Left ventricle myocardium inferior (tissue), 1 donor: ENCODE measurements around the gene PPM1D. TPM values are rescaled to one million over a fixed set of nuclear protein-coding genes. Genes with fewer than 3 reads are reported as not detected.

Experiments used
- DNase-seq: peaks from one replicate; pipeline ENCODE4 v3.0.0-alpha.2; 2020
- H3K27ac ChIP-seq: fragments of 200-600 bp; replicated peaks from 2 replicates; pipeline ENCODE4 v1.8.0; 2021
- H3K27me3 ChIP-seq: fragments of 200-600 bp; 2 replicates; pipeline ENCODE4 v1.8.0; 2021; ENCODE audit warnings: low read depth
- H3K36me3 ChIP-seq: fragments of 200-600 bp; 2 replicates; pipeline ENCODE4 v1.8.0; 2021
- H3K4me1 ChIP-seq: fragments of 200-600 bp; 2 replicates; pipeline ENCODE4 v1.8.0; 2021
- H3K4me3 ChIP-seq: fragments of 200-600 bp; 2 replicates; pipeline ENCODE4 v1.8.0; 2021; ENCODE audit warnings: mild to moderate bottlenecking, moderate library complexity
- H3K9me3 ChIP-seq: fragments of 200-600 bp; replicated peaks from 2 replicates; pipeline ENCODE4 v1.8.0; 2021
- CTCF ChIP-seq: fragments of 200-600 bp; IDR thresholded peaks from 2 replicates; pipeline ENCODE4 v1.8.0; 2021; ENCODE audit warnings: antibody characterized with exemption, mild to moderate bottlenecking, borderline replicate concordance
- intact Hi-C: fragments of 100-400 bp; cut with micrococcal nuclease; formaldehyde crosslinking; loops from one replicate; pipeline ENCODE4 v1.11.0; 2022
- total RNA-seq: library from RNA; stranded (reverse); fragmentation: NEBNext Ultra II Directional; extraction: Animal tissue kit (Norgen Biotek cat#: 25700); gene quantifications from one replicate; pipeline ENCODE4 v1.2.1, GENCODE V29; 2021
- donor health status: DM: no; HTN: yes; CAD: no; lungs with severe emphysema.

Gene PPM1D
- total RNA-seq, 1 donor from 2014 or later: 6.8 TPM

- peak overlapping the region; percentile 76 for H3K27ac ChIP-seq
- TF ChIP-seq CTCF: no peak
- no peak overlapping the region for H3K4me3 ChIP-seq
- H3K27me3 ChIP-seq: no peaks in the 10 kb centered on the region
- intact Hi-C loops: loop anchor here (10.0 kb wide), 1 partner anchor 61 kb away; no protein-coding TSS in a partner anchor
- H3K4me1 ChIP-seq: peaks cover 52% of the 10 kb centered on the region
- H3K36me3 ChIP-seq: no peaks in the 10 kb centered on the region
- H3K9me3 ChIP-seq: no peaks in the 10 kb centered on the region
- no peak for DNase-seq
These were observed 26.5 kb upstream of the PPM1D start for GRCh38 chr17:60573236-60574051.

- H3K27ac ChIP-seq: peak overlapping the region; percentile 77
- H3K4me3 ChIP-seq: peak overlapping the region; percentile 58
- H3K36me3 ChIP-seq: no peaks in the 10 kb centered on the region
- no peak for DNase-seq
- TF ChIP-seq CTCF: peak; percentile 58
- no peaks in the 10 kb centered on the region for H3K27me3 ChIP-seq
- H3K4me1 ChIP-seq: peaks cover 39% of the 10 kb centered on the region
- intact Hi-C loops: loop anchor here (10.0 kb wide), 1 partner anchor 57 kb away; no protein-coding TSS in a partner anchor
- no peaks in the 10 kb centered on the region for H3K9me3 ChIP-seq
These were observed 22.7 kb upstream of the PPM1D start for GRCh38 chr17:60577147-60577915.

GRCh38 chr17:60579090-60579489 lies 20.9 kb upstream of the PPM1D start:
- peaks cover 29% of the 10 kb centered on the region for H3K4me1 ChIP-seq
- H3K4me3 ChIP-seq: no peak overlapping the region
- H3K9me3 ChIP-seq: no peaks in the 10 kb centered on the region
- TF ChIP-seq CTCF: no peak
- no peaks in the 10 kb centered on the region for H3K27me3 ChIP-seq
- peak overlapping the region; percentile 59 for H3K27ac ChIP-seq
- no peak for DNase-seq
- intact Hi-C loops: loop anchor here (10.0 kb wide), 1 partner anchor 56 kb away; no protein-coding TSS in a partner anchor
- H3K36me3 ChIP-seq: no peaks in the 10 kb centered on the region

GRCh38 chr17:60579551-60579950 lies 20.4 kb upstream of the PPM1D start:
- no peaks in the 10 kb centered on the region for H3K36me3 ChIP-seq
- H3K9me3 ChIP-seq: no peaks in the 10 kb centered on the region
- H3K27ac ChIP-seq: peak overlapping the region; percentile 59
- DNase-seq: no peak
- no peaks in the 10 kb centered on the region for H3K27me3 ChIP-seq
- no peak overlapping the region for H3K4me3 ChIP-seq
- TF ChIP-seq CTCF: no peak
- H3K4me1 ChIP-seq: peaks cover 29% of the 10 kb centered on the region
- intact Hi-C loops: loop anchor here (10.0 kb wide), 1 partner anchor 55 kb away; no protein-coding TSS in a partner anchor

- TF ChIP-seq CTCF: no peak
- H3K27ac ChIP-seq: no peak overlapping the region
- H3K27me3 ChIP-seq: no peaks in the 10 kb centered on the region
- H3K4me3 ChIP-seq: no peak overlapping the region
- no peaks in the 10 kb centered on the region for H3K9me3 ChIP-seq
- peaks cover 15% of the 10 kb centered on the region for H3K4me1 ChIP-seq
- no peak for DNase-seq
- no peaks in the 10 kb centered on the region for H3K36me3 ChIP-seq
- intact Hi-C loops: no loop called here
These were observed 17.0 kb upstream of the PPM1D start for GRCh38 chr17:60583008-60583407.
